OCI-LY3 (cell line): ENCODE data around the gene PSAPL1.

Source experiments
- CTCF ChIP-seq: fragments of 200-600, 300-600 bp; sonication (generic); IDR thresholded peaks from 2 replicates; pipeline ENCODE4 v1.5.1; 2014; ENCODE audit warnings: antibody characterized with exemption, low read length, low read depth
- EZH2phosphoT487 ChIP-seq: fragments of 200-600 bp; shearing (Covaris generic); IDR thresholded peaks from 2 replicates; pipeline ENCODE4 v1.6.1; 2018; ENCODE audit warnings: antibody characterized with exemption, mixed run types, low read depth

- TF ChIP-seq CTCF = no peak
- TF ChIP-seq EZH2phosphoT487 = no peak
These were observed 11.3 kb downstream of the PSAPL1 start for GRCh38 chr4:7423391-7423790.
